Urothelium cell line (cell line): ENCODE measurements around the gene UQCC3.
"Not testable (repeated sequence)": the region's sequence is repeated elsewhere in the genome, so short reads cannot be mapped to it uniquely, and the experiment has no call there.

Experiments
- DNase-seq: peaks from one replicate; pipeline ENCODE4 v3.0.0; 2011; ENCODE audit warnings: low spot score, mixed read lengths
- FAIRE-seq: peaks from 2 replicates; lab custom pipeline; 2011; peaks lifted over from hg19 to GRCh38; lab: Jason Lieb, UNC

The UQCC3 gene

GRCh38 chr11:62671608-62672389 is at the start of gene UQCC3, which contains the start of gene LBHD1:
Gene UQCC3 (plus strand): TSS chr11:62671673. CDS start chr11:62671746, 73 bp downstream.
Gene LBHD1 (minus strand): TSS chr11:62672267. CDS start chr11:62670031, 2,236 bp downstream.
- DNase-seq (peak; percentile 80), FAIRE-seq (no peak)

GRCh38 chr11:62622476-62623089 is 48.9 kb upstream of the UQCC3 start:
- FAIRE-seq: no peak
- DNase-seq: no peak

- FAIRE-seq (no peak), DNase-seq (no peak)
These were observed 43.8 kb upstream of the UQCC3 start for GRCh38 chr11:62627713-62628112.

GRCh38 chr11:62632492-62632891 is 39.0 kb upstream of the UQCC3 start:
- DNase-seq: no peak

GRCh38 chr11:62644220-62644619 is 27.3 kb upstream of the UQCC3 start:
- DNase-seq (no peak), FAIRE-seq (no peak)

More at GRCh38 chr11:62632492-62632891, 39.0 kb upstream of the UQCC3 start:
- no peak for FAIRE-seq

GRCh38 chr11:62645671-62645945 is 25.9 kb upstream of the UQCC3 start:
- no peak for FAIRE-seq
- DNase-seq: no peak

- DNase-seq: peak; percentile 100
- no peak for FAIRE-seq
These were observed 25.3 kb upstream of the UQCC3 start, which contains the start of gene GANAB for GRCh38 chr11:62645946-62646824. Gene GANAB (minus strand): TSS chr11:62646613. CDS start chr11:62646599, 14 bp downstream.

- DNase-seq (no peak), FAIRE-seq (no peak)
These were observed 24.5 kb upstream of the UQCC3 start for GRCh38 chr11:62646825-62647608.

- DNase-seq (no peak), FAIRE-seq (no peak)
These were observed 23.9 kb upstream of the UQCC3 start for GRCh38 chr11:62647609-62648005.

- DNase-seq (no peak), FAIRE-seq (no peak)
These were observed 23.1 kb upstream of the UQCC3 start for GRCh38 chr11:62648185-62648966.

- FAIRE-seq (no peak), DNase-seq (no peak)
These were observed 22.5 kb upstream of the UQCC3 start for GRCh38 chr11:62648967-62649364.

GRCh38 chr11:62649486-62649885 is 22.0 kb upstream of the UQCC3 start:
- FAIRE-seq (no peak), DNase-seq (no peak)

GRCh38 chr11:62650283-62650682 is 21.2 kb upstream of the UQCC3 start:
- not testable (repeated sequence) for DNase-seq, FAIRE-seq

- no peak for FAIRE-seq
- DNase-seq: no peak
These were observed 19.1 kb upstream of the UQCC3 start for GRCh38 chr11:62652161-62653006.

- FAIRE-seq: no peak
- DNase-seq: no peak
These were observed 17.2 kb upstream of the UQCC3 start for GRCh38 chr11:62654297-62654696.

- DNase-seq (no peak), FAIRE-seq (no peak)
These were observed 14.6 kb upstream of the UQCC3 start for GRCh38 chr11:62656796-62657429.

- FAIRE-seq (no peak), DNase-seq (peak; percentile 57)
These were observed 6.9 kb upstream of the UQCC3 start for GRCh38 chr11:62664405-62665074.

- FAIRE-seq: no peak
- peak; percentile 96 for DNase-seq
These were observed 6.3 kb upstream of the UQCC3 start, which contains the start of the genes C11orf98 and CSKMT for GRCh38 chr11:62665075-62665598. Gene C11orf98 (minus strand): TSS chr11:62665210. CDS start chr11:62665169, 41 bp downstream. Gene CSKMT (plus strand): TSS chr11:62665312. CDS start chr11:62665880, 568 bp downstream.
